Measurements from ENCODE around the gene PDGFRA.

Gene PDGFRA

GRCh38 chr4:54228961-54229501 is at the start of gene PDGFRA:
TSS of gene PDGFRA (plus strand) at chr4:54229293. CDS start at chr4:54258769, 29,476 bp downstream.
- no peak for TF ChIP-seq CTCF (IDR thresholded peaks at IDR 0.05; ENCODE audit: insufficient read depth, low read length, poor library complexity, severe bottlenecking)
- no peak for DNase-seq (ENCODE audit: extremely low read depth, insufficient read length)
- Histone ChIP-seq H3K36me3 (ENCODE audit: control insufficient read depth, insufficient read depth, low read length) (no peaks in the 10 kb centered on the region), H3K27me3 (replicated peaks; ENCODE audit: control insufficient read depth, insufficient read depth, low read length) (peaks cover 9% of the 10 kb centered on the region), H3K4me3 (replicated peaks; ENCODE audit: low read depth, low read length) (peak within 1 kb of the TSS; percentile 49)

GRCh38 chr4:54184581-54184980 is 44.5 kb upstream of the PDGFRA start:
- no peak for TF ChIP-seq CTCF (IDR thresholded peaks at IDR 0.05; ENCODE audit: insufficient read depth, low read length, poor library complexity, severe bottlenecking)
- no peaks in the 10 kb centered on the region for H3K27me3 ChIP-seq (replicated peaks; ENCODE audit: control insufficient read depth, insufficient read depth, low read length)
- no peaks in the 10 kb centered on the region for H3K36me3 ChIP-seq (ENCODE audit: control insufficient read depth, insufficient read depth, low read length)
- no peak overlapping the region for H3K4me3 ChIP-seq (replicated peaks; ENCODE audit: low read depth, low read length)
- DNase-seq (ENCODE audit: extremely low read depth, insufficient read length) = no peak

GRCh38 chr4:54185044-54185780 is 43.9 kb upstream of the PDGFRA start:
- Histone ChIP-seq H3K27me3 (replicated peaks; ENCODE audit: control insufficient read depth, insufficient read depth, low read length) (no peaks in the 10 kb centered on the region), H3K4me3 (replicated peaks; ENCODE audit: low read depth, low read length) (no peak overlapping the region), H3K36me3 (ENCODE audit: control insufficient read depth, insufficient read depth, low read length) (no peaks in the 10 kb centered on the region)
- peak; percentile 2 for TF ChIP-seq CTCF (IDR thresholded peaks at IDR 0.05; ENCODE audit: insufficient read depth, low read length, poor library complexity, severe bottlenecking)
- DNase-seq (ENCODE audit: extremely low read depth, insufficient read length) = no peak

- no peak for DNase-seq (ENCODE audit: extremely low read depth, insufficient read length)
- TF ChIP-seq CTCF (IDR thresholded peaks at IDR 0.05; ENCODE audit: insufficient read depth, low read length, poor library complexity, severe bottlenecking) = no peak
- no peaks in the 10 kb centered on the region for H3K36me3 ChIP-seq (ENCODE audit: control insufficient read depth, insufficient read depth, low read length)
- no peaks in the 10 kb centered on the region for H3K27me3 ChIP-seq (replicated peaks; ENCODE audit: control insufficient read depth, insufficient read depth, low read length)
- H3K4me3 ChIP-seq (replicated peaks; ENCODE audit: low read depth, low read length) = no peak overlapping the region
These were observed 43.2 kb upstream of the PDGFRA start for GRCh38 chr4:54185866-54186265.

- H3K36me3 ChIP-seq (ENCODE audit: control insufficient read depth, insufficient read depth, low read length) = no peaks in the 10 kb centered on the region
- no peak overlapping the region for H3K4me3 ChIP-seq (replicated peaks; ENCODE audit: low read depth, low read length)
- no peaks in the 10 kb centered on the region for H3K27me3 ChIP-seq (replicated peaks; ENCODE audit: control insufficient read depth, insufficient read depth, low read length)
- DNase-seq (ENCODE audit: extremely low read depth, insufficient read length) = no peak
- no peak for TF ChIP-seq CTCF (IDR thresholded peaks at IDR 0.05; ENCODE audit: insufficient read depth, low read length, poor library complexity, severe bottlenecking)
These were observed 42.7 kb upstream of the PDGFRA start for GRCh38 chr4:54186371-54186770.
